Tibial nerve (tissue), 3 donors: ENCODE measurements around the gene MAGI1.

ENCODE experiments used
- POLR2A ChIP-seq, 2 donors: fragments of 450-650 bp; IDR thresholded peaks; one replicate each; pipeline ENCODE4 v1.6.1; 2017; ENCODE audit warnings: antibody characterized with exemption in 2 of 2, mild to moderate bottlenecking in 2 of 2, moderate library complexity in 2 of 2
- TF ChIP-seq, protein P1 (sequence below), 5 experiments: fragments of 200-600 bp in 3 of 5; fragments of 450-650 bp in 2 of 5; sonication (generic) in 3 of 5; IDR thresholded peaks; one replicate each; pipeline ENCODE4 v1.5.1; 2016 to 2019; ENCODE audit warnings: antibody characterized with exemption in 5 of 5, mild to moderate bottlenecking in 3 of 5, moderate library complexity in 2 of 5

DNA sequence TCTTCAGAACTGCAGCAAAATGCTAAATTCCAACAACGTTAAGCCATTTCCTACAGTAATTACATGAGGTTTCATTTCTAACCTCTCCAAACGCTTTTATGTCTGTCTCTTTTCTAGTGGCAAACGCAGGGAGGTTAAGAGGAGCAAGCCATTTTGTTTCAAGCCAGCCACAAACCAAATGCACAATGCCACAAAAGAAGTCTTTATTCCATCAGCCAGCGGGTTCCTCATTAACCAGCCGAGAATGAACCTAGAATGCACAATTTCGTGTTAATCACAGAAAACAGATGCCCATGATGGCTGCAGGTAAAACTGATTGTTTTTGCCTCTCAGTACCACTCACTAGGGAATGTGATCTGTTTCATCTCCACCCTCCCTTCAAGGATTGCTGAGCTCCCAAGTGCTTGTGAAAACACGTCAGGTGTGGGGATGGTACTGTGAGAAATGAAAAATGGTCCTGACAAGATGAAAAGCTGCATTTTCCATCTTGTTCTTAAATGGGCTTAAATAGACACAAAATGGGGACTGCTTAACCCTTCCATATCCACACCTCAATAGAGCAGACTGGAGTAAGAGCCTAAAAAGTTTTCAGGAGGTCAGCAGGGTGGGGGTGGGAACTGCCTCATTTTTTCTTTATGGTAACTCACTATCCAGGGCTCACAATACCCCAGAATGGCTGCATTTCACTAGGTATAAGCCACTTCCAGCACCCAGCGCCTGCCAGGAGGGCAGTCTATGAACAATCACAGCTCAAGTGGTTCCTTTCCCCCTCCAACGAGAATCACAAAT lies 277.1 kb downstream of the MAGI1 start:
- TF ChIP-seq, protein P1, sequence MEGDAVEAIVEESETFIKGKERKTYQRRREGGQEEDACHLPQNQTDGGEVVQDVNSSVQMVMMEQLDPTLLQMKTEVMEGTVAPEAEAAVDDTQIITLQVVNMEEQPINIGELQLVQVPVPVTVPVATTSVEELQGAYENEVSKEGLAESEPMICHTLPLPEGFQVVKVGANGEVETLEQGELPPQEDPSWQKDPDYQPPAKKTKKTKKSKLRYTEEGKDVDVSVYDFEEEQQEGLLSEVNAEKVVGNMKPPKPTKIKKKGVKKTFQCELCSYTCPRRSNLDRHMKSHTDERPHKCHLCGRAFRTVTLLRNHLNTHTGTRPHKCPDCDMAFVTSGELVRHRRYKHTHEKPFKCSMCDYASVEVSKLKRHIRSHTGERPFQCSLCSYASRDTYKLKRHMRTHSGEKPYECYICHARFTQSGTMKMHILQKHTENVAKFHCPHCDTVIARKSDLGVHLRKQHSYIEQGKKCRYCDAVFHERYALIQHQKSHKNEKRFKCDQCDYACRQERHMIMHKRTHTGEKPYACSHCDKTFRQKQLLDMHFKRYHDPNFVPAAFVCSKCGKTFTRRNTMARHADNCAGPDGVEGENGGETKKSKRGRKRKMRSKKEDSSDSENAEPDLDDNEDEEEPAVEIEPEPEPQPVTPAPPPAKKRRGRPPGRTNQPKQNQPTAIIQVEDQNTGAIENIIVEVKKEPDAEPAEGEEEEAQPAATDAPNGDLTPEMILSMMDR (IDR thresholded peaks at IDR 0.05): no peak
- no peak for TF ChIP-seq POLR2A (IDR thresholded peaks at IDR 0.05)
